SU-DHL-6 (cell line): ENCODE measurements around the gene WNT3A.

Experiments
- H2AFZ ChIP-seq: fragments of 200-600 bp; sonication (generic); 2 replicates; pipeline ENCODE4 v1.6.1; 2014; ENCODE audit warnings: low read depth, mild to moderate bottlenecking, moderate library complexity, mixed read lengths, antibody characterized with exemption, low read length; ENCODE audit not compliant: severe bottlenecking
- H3F3A ChIP-seq: fragments of 200-600 bp; shearing (Covaris generic); 2 replicates; pipeline ENCODE4 v1.6.0; 2016; ENCODE audit warnings: antibody characterized with exemption, mild to moderate bottlenecking; ENCODE audit not compliant: insufficient read depth
- H3K27ac ChIP-seq: fragments of 200-600 bp; sonication (generic); 2 replicates; pipeline ENCODE4 v1.5.1; 2016; ENCODE audit warnings: low read depth, mild to moderate bottlenecking, low read length, moderate library complexity, mixed read lengths
- H3K27me3 ChIP-seq: fragments of 200-600 bp; sonication (generic), shearing (Covaris generic); 2 replicates; pipeline ENCODE4 v1.6.0; 2014; ENCODE audit warnings: mild to moderate bottlenecking, low read length
- H3K36me3 ChIP-seq: fragments of 200-600 bp; sonication (generic); 2 replicates; pipeline ENCODE4 v1.6.1; 2014; ENCODE audit warnings: mild to moderate bottlenecking, low read length, mixed read lengths
- H3K4me2 ChIP-seq: fragments of 300-600, 200-600 bp; shearing (Covaris generic), sonication (generic); 2 replicates; pipeline ENCODE4 v1.6.0; 2014; ENCODE audit warnings: low read length, low read depth, mild to moderate bottlenecking; ENCODE audit not compliant: poor library complexity, severe bottlenecking
- H3K4me3 ChIP-seq: fragments of 200-600 bp; sonication (generic); 2 replicates; pipeline ENCODE4 v1.5.1; 2014; ENCODE audit warnings: antibody characterized with exemption, low read length, mild to moderate bottlenecking, mixed read lengths; ENCODE audit not compliant: insufficient read depth, poor library complexity, severe bottlenecking
- H3K79me2 ChIP-seq: fragments of 200-600 bp; sonication (generic); 2 replicates; pipeline ENCODE4 v1.6.1; 2014; ENCODE audit warnings: mild to moderate bottlenecking, low read length, moderate library complexity; ENCODE audit not compliant: insufficient read depth
- H3K9ac ChIP-seq: fragments of 200-600 bp; sonication (generic); 2 replicates; pipeline ENCODE4 v1.7.0; 2014; ENCODE audit warnings: mild to moderate bottlenecking, low read length
- H3K9me2 ChIP-seq: fragments of 200-600 bp; sonication (generic); replicated peaks from 2 replicates; pipeline ENCODE4 v1.6.1; 2014; ENCODE audit warnings: low read length; ENCODE audit not compliant: insufficient read depth
- H3K9me3 ChIP-seq: fragments of 200-600 bp; sonication (generic); 2 replicates; pipeline ENCODE4 v1.6.1; 2014; ENCODE audit warnings: low read length, mixed read lengths; ENCODE audit not compliant: insufficient read depth
- H4K20me1 ChIP-seq: fragments of 200-600 bp; sonication (generic); 2 replicates; pipeline ENCODE4 v1.6.1; 2014; ENCODE audit warnings: low read depth, mild to moderate bottlenecking, antibody characterized with exemption, low read length, moderate library complexity, mixed read lengths
- CTCF ChIP-seq: fragments of 200-600 bp; sonication (generic); IDR thresholded peaks from one replicate; pipeline ENCODE4 v1.5.1; 2017; ENCODE audit warnings: antibody characterized with exemption, mild to moderate bottlenecking, low read length, moderate library complexity; ENCODE audit not compliant: insufficient read depth, poor library complexity, severe bottlenecking
- EZH2phosphoT487 ChIP-seq: fragments of 200-600 bp; sonication (generic), shearing (Covaris generic); conservative IDR thresholded peaks from 2 replicates; pipeline ENCODE4 v1.6.1; 2018; ENCODE audit warnings: mild to moderate bottlenecking, antibody characterized with exemption, low read length, moderate library complexity, mixed read lengths

WNT3A gene

GRCh38 chr1:228087771-228088251, 81.0 kb downstream of the WNT3A start:
- Histone ChIP-seq H2AFZ (no peak overlapping the region), H3K9me3 (peaks cover under 1% of the 10 kb centered on the region; the same call in 1 of the 2 replicates), H3K4me2 (no peak overlapping the region), H3K9ac (no peak overlapping the region), H3K27me3 (no peaks in the 10 kb centered on the region), H4K20me1 (peaks cover 42% of the 10 kb centered on the region), H3K4me3 (no peak overlapping the region), H3K36me3 (peaks cover 17% of the 10 kb centered on the region; the same call in 1 of the 2 replicates), H3K9me2 (no peaks in the 10 kb centered on the region), H3F3A (no peaks in the 10 kb centered on the region), H3K27ac (no peak overlapping the region), H3K79me2 (peaks cover 100% of the 10 kb centered on the region)
- TF ChIP-seq CTCF (no peak), EZH2phosphoT487 (no peak)

GRCh38 chr1:228088586-228089498, 82.0 kb downstream of the WNT3A start:
- Histone ChIP-seq H4K20me1 (peaks cover 43% of the 10 kb centered on the region), H3K9me2 (no peaks in the 10 kb centered on the region), H3K27ac (no peak overlapping the region), H3F3A (no peaks in the 10 kb centered on the region), H3K9ac (no peak overlapping the region), H3K79me2 (peaks cover 100% of the 10 kb centered on the region), H3K36me3 (peaks cover 24% of the 10 kb centered on the region; the same call in 1 of the 2 replicates), H3K27me3 (no peaks in the 10 kb centered on the region), H3K4me3 (no peak overlapping the region), H3K4me2 (no peak overlapping the region), H3K9me3 (peaks cover 7% of the 10 kb centered on the region; the same call in 1 of the 2 replicates), H2AFZ (no peak overlapping the region)
- TF ChIP-seq EZH2phosphoT487 (no peak), CTCF (no peak)

- Histone ChIP-seq H3K4me2 (no peak overlapping the region), H3K36me3 (peaks cover 32% of the 10 kb centered on the region), H3K9me3 (peaks cover 16% of the 10 kb centered on the region; the same call in 1 of the 2 replicates), H3K9ac (no peak overlapping the region), H3K27ac (no peak overlapping the region), H3K4me3 (no peak overlapping the region), H2AFZ (no peak overlapping the region), H3F3A (no peaks in the 10 kb centered on the region), H3K79me2 (peaks cover 100% of the 10 kb centered on the region), H3K27me3 (no peaks in the 10 kb centered on the region), H3K9me2 (no peaks in the 10 kb centered on the region), H4K20me1 (peaks cover 40% of the 10 kb centered on the region)
- TF ChIP-seq EZH2phosphoT487 (no peak), CTCF (no peak)
Measured at GRCh38 chr1:228089519-228090380, 83.0 kb downstream of the WNT3A start.
